Osteoblast (primary cell): ENCODE data around the gene OR56B4. TPM values are rescaled to one million over a fixed set of nuclear protein-coding genes. Genes with fewer than 3 reads are reported as not detected.
"Not testable (repeated sequence)": the region's sequence is repeated elsewhere in the genome, so short reads cannot be mapped to it uniquely, and the experiment has no call there.

ENCODE experiments used
- DNase-seq: peaks from one replicate; pipeline ENCODE4 v3.0.0; 2011; ENCODE audit warnings: low spot score, mixed read lengths; ENCODE audit not compliant: insufficient read length; ENCODE audit errors: missing footprints
- H2AFZ ChIP-seq: 2 replicates; pipeline ENCODE4 v1.6.0; 2011; ENCODE audit warnings: mild to moderate bottlenecking, low read length
- H3K27ac ChIP-seq: 2 replicates; pipeline ENCODE4 v1.5.1; 2011; ENCODE audit warnings: mild to moderate bottlenecking, low read depth, low read length, moderate library complexity
- H3K27me3 ChIP-seq: 2 replicates; pipeline ENCODE4 v1.6.0; 2012; ENCODE audit warnings: mild to moderate bottlenecking, control low read depth, inconsistent platforms, low read length, moderate library complexity; ENCODE audit not compliant: insufficient read depth
- H3K36me3 ChIP-seq: 2 replicates; pipeline ENCODE4 v1.5.1; 2011; ENCODE audit warnings: mild to moderate bottlenecking, low read length, control low read depth, moderate library complexity; ENCODE audit not compliant: insufficient read depth
- H3K4me1 ChIP-seq: 2 replicates; pipeline ENCODE4 v1.5.1; 2011; ENCODE audit warnings: mild to moderate bottlenecking, low read length, control low read depth, moderate library complexity; ENCODE audit not compliant: insufficient read depth
- H3K4me2 ChIP-seq: 2 replicates; pipeline ENCODE4 v1.6.0; 2011; ENCODE audit warnings: mild to moderate bottlenecking, low read length; ENCODE audit not compliant: insufficient read depth
- H3K4me3 ChIP-seq: fragments of 200-600 bp; sonication (generic); 3 replicates; pipeline ENCODE4 v1.5.1; 2012; ENCODE audit warnings: mild to moderate bottlenecking, low read length, inconsistent platforms; ENCODE audit not compliant: insufficient read depth
- H3K79me2 ChIP-seq: 2 replicates; pipeline ENCODE4 v1.6.0; 2012; ENCODE audit warnings: mild to moderate bottlenecking, low read length, control low read depth, inconsistent platforms; ENCODE audit not compliant: insufficient read depth
- H3K9me3 ChIP-seq: 2 replicates; pipeline ENCODE4 v1.5.1; 2011; ENCODE audit warnings: low read depth, low read length, control low read depth
- H4K20me1 ChIP-seq: 2 replicates; pipeline ENCODE4 v1.6.0; 2012; ENCODE audit warnings: mild to moderate bottlenecking, low read length, control low read depth; ENCODE audit not compliant: insufficient read depth
- total RNA-seq: library from RNA; depleted of rRNA; stranded (reverse); fragments of >200 nt; gene quantifications from 2 replicates; pipeline ENCODE4 v1.2.3, GENCODE V29; 2012
- TF ChIP-seq, protein P1 (sequence below): IDR thresholded peaks from 2 replicates; pipeline ENCODE4 v1.5.1; 2011; ENCODE audit warnings: mild to moderate bottlenecking, low read depth, low read length, moderate library complexity; ENCODE audit errors: extremely low read depth

OR56B4 gene, protein sequence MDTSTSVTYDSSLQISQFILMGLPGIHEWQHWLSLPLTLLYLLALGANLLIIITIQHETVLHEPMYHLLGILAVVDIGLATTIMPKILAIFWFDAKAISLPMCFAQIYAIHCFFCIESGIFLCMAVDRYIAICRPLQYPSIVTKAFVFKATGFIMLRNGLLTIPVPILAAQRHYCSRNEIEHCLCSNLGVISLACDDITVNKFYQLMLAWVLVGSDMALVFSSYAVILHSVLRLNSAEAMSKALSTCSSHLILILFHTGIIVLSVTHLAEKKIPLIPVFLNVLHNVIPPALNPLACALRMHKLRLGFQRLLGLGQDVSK
- total RNA-seq: not detected in 2 replicates

DNA sequence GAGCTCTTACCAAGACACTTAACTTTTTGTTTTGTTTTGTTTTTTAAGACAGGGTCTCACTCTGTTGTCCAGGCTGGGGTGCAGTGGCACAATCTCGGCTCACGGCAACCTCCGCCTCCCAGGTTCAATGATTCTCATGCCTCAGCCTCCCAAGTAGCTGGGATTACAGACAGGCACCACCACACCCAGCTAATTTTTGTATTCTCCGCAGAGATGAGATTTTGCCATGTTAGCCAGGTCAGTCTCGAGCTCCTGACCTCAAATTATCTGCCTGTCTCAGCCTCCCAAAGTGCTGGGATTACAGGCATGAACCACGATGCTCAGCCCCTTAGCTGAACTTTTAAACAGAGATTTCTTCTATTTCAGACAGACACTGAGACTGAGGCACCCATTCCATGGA lies at the start of gene OR56B4:
Gene OR56B4, plus strand, starts transcription at position 301 of the 400 bp plus-strand sequence. Its CDS starts 95 bp downstream, at position 396.
- H2AFZ ChIP-seq, H3K27ac ChIP-seq, H3K4me2 ChIP-seq, H3K79me2 ChIP-seq, H3K36me3 ChIP-seq, H3K9me3 ChIP-seq, H4K20me1 ChIP-seq, H3K4me1 ChIP-seq, H3K27me3 ChIP-seq, H3K4me3 ChIP-seq, DNase-seq: not testable (repeated sequence)

DNA sequence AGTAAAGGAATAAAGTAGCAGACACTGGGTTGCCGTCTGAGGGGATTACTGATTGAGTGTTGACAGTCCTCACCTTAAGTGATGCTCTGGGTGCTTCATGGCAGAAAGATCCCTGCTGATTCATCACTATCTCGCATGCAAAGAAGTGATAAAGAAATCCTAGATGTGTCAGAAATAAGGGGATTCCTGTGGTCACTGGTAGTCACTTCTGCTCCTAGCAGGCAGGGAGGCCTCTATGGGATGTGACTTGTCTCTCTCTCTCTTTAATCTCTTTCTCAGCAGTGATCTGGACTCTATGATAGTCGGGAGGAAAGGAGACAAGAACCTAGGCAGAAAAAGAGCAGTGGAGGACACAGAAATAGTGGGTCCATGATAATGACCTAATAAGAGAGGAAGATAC lies 46.0 kb upstream of the OR56B4 start:
- Histone ChIP-seq H3K4me2 (no peak overlapping the region), H3K9me3 (no peaks in the 10 kb centered on the region)
- DNase-seq: no peak

DNA sequence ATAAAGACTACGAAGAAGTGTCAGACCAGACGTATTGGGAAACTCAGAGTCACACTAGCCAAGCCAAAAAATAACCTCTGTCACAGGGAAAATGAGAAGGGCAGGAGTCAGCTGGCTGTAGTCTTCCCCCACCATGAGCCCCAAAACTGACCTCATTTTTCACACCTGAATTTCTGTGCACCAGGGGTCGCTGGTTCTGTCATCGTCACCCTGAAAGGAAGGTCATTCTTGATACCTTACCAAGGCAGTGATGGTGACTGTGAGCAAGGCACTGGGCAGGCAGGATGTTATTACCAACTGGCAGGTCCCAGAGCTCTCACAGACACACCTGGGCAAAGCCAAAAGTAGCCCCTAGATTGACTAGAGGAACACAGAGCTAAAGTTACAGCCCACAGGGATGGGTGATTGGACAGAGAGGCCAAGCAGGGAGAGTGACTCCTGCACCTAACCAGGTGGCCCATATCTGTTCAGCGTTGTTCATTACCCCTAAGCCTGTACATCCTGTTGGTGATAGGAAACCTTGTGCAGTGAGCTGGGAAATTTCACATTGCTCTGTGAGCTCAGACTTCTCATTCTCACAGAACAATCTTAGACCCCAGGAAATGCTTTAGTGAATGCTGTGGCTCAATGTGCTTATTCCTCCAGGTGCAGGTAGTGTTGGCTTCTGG lies 44.7 kb upstream of the OR56B4 start:
- Histone ChIP-seq H3K9me3 (no peaks in the 10 kb centered on the region), H4K20me1 (no peaks in the 10 kb centered on the region), H3K4me1 (no peaks in the 10 kb centered on the region), H3K79me2 (no peaks in the 10 kb centered on the region), H3K36me3 (no peaks in the 10 kb centered on the region), H3K27me3 (no peaks in the 10 kb centered on the region), H3K27ac (no peak overlapping the region), H2AFZ (no peak overlapping the region), H3K4me2 (no peak overlapping the region), H3K4me3 (no peak overlapping the region)
- TF ChIP-seq, protein P1, sequence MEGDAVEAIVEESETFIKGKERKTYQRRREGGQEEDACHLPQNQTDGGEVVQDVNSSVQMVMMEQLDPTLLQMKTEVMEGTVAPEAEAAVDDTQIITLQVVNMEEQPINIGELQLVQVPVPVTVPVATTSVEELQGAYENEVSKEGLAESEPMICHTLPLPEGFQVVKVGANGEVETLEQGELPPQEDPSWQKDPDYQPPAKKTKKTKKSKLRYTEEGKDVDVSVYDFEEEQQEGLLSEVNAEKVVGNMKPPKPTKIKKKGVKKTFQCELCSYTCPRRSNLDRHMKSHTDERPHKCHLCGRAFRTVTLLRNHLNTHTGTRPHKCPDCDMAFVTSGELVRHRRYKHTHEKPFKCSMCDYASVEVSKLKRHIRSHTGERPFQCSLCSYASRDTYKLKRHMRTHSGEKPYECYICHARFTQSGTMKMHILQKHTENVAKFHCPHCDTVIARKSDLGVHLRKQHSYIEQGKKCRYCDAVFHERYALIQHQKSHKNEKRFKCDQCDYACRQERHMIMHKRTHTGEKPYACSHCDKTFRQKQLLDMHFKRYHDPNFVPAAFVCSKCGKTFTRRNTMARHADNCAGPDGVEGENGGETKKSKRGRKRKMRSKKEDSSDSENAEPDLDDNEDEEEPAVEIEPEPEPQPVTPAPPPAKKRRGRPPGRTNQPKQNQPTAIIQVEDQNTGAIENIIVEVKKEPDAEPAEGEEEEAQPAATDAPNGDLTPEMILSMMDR: no peak
- no peak for DNase-seq

More for the DNA sequence above, 46.0 kb upstream of the OR56B4 start:
- TF ChIP-seq, protein P1: no peak
- no peaks in the 10 kb centered on the region for H3K27me3 ChIP-seq
- no peaks in the 10 kb centered on the region for H3K79me2 ChIP-seq
- H2AFZ ChIP-seq: no peak overlapping the region
- no peak overlapping the region for H3K27ac ChIP-seq
- H3K36me3 ChIP-seq: no peaks in the 10 kb centered on the region
- no peak overlapping the region for H3K4me3 ChIP-seq
- no peaks in the 10 kb centered on the region for H4K20me1 ChIP-seq
- H3K4me1 ChIP-seq: no peaks in the 10 kb centered on the region

DNA sequence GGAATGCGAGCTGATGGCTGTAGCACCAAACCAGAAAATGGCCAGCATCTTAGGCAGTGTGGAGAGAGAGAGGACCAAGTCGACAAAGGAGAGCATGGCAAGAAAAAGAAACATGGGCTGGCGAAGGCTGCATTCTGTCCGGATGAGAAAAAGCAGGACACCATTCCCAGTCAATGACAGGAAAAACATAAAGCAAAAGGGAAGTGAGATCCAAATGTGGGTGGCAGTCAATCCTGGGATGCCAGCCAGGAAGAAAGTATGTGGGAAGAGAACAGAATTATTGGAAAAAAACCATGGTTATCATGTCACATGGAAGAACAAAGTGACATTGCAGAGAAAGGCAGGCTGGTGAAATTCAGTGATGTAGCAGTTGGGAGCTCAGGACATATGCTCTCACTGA lies 40.0 kb upstream of the OR56B4 start:
- TF ChIP-seq, protein P1: no peak

DNA sequence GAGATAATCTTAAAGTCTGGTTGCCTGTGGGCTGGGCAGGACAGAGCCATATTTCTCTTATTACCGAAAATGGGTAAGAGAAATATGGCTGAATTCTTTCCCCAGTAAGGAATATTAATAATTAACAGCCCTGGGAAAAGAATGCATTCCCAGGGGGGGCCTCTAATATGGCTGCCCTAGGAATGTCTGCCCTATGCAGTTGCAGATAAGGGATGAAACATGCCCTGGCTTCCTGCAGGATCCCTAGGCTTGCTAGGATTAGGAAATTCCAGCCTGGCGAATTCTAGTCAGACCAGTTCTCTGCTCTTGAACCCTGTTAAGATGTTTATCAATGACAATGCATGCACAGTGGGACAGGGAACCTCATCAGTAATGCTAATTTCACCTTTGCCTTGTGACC lies 31.0 kb upstream of the OR56B4 start:
- H4K20me1 ChIP-seq: not testable (repeated sequence)

More for the DNA sequence above, 40.0 kb upstream of the OR56B4 start:
- H3K4me1 ChIP-seq: no peaks in the 10 kb centered on the region
- H3K27ac ChIP-seq: no peak overlapping the region
- no peak overlapping the region for H2AFZ ChIP-seq
- H4K20me1 ChIP-seq: no peaks in the 10 kb centered on the region
- no peak overlapping the region for H3K4me3 ChIP-seq
- no peak for DNase-seq
- H3K36me3 ChIP-seq: no peaks in the 10 kb centered on the region
- H3K79me2 ChIP-seq: no peaks in the 10 kb centered on the region
- H3K27me3 ChIP-seq: no peaks in the 10 kb centered on the region
- no peaks in the 10 kb centered on the region for H3K9me3 ChIP-seq
- no peak overlapping the region for H3K4me2 ChIP-seq

More for the DNA sequence above, 31.0 kb upstream of the OR56B4 start:
- not testable (repeated sequence) for H3K79me2 ChIP-seq, H3K9me3 ChIP-seq, H2AFZ ChIP-seq, H3K4me2 ChIP-seq, H3K4me3 ChIP-seq, H3K27ac ChIP-seq, H3K27me3 ChIP-seq, H3K36me3 ChIP-seq, H3K4me1 ChIP-seq, DNase-seq
